GM18508 (cell line): ENCODE data around the gene GDPD1.
"Not testable (repeated sequence)": the region's sequence is repeated elsewhere in the genome, so short reads cannot be mapped to it uniquely, and the experiment has no call there.

ENCODE experiments used
- ATAC-seq: cut with Tn5 transposase; IDR thresholded peaks from one replicate; pipeline ENCODE4 v1.9.1; 2021; ENCODE audit warnings: moderate number of reproducible peaks; ENCODE audit not compliant: insufficient read depth, unreplicated experiment

GDPD1 gene

DNA sequence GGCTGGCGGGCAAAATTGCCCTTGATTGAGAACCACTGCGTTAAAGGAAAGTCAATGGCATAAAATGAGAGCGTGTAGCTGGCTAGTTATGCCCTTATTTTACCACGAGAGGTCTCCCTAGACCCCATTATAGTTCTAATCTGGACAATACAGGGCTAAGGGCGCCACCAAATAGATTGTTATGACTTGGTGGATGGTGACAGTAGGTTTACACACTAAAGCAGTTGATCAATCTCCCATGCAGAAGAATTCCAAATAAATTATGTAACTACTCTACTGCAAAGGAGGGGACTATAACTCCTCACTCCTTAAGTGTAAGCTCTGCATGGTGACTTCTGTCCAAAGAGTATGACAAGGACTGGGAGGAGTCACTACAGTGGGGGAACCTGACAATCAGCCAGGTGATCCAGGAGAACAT, 90.7 kb downstream of the GDPD1 start:
- no peak for ATAC-seq

DNA sequence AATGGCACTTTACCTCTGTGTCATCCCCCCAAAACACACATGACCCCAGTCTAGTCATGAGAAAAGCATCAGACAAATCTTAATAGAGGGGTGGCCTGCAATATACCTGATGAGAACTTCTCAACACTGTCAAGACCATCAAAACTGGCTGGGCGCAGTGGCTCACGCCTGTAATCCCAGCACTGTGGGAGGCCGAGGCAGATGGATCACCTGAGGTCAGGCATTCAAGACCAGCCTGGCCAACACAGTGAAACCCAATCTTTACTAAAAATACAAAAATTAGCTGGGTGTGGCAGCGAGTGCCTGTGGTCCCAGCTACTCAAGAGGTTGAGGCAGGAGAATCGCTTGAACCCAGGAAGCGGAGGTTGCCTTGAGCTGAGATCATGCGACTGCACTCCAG, 91.2 kb downstream of the GDPD1 start:
- not testable (repeated sequence) for ATAC-seq

DNA sequence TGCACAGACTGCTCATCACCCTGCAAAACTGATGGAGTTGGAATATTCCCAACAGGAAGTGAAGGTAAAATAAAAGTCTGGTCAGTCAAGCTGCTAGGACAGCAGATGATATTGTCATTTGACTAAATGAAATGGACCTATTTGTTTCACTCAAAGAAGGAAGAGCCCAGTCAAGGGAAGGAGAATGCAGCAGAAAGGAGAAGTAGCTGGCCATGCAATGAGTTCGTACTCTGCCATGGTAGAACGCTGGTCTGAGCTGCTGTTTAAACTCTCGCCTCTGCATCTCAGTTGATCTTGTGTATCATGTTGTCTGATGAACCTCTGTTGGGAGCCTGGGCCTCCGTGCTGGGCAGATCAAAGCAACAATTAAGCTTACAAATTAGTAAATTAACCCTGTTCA, 95.6 kb downstream of the GDPD1 start:
- ATAC-seq: no peak
